Measurements from ENCODE around the gene C5orf47.

Gene C5orf47, protein sequence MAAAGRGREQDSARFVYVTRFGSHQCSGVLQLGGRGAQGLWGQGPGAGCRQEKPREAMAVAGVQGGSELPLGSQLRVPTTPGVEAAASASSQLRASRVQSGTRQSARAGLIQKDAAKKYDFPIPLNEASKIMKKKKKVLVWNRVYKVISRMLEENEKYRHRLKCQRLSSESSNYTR

DNA sequence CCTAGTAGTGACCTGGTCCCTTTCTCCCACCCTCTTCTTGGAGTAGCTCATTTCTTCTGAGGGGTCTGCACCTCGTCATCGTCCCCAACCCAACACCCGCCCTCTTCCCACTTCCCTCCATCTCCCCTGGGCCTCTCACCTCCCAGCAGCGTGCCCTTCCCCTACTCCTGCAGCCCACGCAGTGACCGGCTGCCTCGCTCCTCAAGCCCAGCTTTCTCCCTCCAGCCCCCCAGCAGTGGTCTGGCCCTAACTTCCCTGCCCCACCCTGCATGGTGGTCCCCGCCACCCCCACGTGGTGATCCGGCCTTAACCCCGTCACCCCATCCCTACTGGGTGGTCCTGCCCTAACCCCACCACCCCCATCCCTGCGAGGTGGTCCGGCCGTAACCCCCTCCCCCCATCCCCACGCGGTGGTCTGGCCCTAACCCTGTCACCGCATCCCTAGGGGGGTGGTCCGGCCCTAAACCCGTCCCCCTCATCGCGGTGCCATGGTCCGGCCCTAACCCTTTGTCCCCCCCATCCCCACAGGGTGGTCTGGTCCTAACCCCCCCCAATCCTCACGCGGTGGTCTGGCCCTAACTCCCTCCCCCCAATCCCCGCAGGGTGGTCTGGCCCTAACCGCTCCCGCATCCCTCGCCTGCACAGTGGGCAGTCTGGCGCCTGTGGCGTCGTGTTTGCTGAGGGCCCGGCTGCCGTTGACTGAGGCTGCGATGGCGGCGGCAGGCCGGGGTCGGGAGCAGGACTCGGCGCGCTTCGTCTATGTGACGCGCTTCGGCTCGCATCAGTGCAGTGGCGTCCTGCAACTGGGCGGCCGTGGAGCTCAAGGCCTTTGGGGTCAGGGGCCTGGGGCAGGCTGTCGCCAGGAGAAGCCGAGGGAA is at the start of gene C5orf47:
TSS of gene C5orf47 (plus strand) at position 617 of the 878 bp plus-strand sequence. CDS start at position 711, 94 bp downstream.
- DNase-seq, result no peak

DNA sequence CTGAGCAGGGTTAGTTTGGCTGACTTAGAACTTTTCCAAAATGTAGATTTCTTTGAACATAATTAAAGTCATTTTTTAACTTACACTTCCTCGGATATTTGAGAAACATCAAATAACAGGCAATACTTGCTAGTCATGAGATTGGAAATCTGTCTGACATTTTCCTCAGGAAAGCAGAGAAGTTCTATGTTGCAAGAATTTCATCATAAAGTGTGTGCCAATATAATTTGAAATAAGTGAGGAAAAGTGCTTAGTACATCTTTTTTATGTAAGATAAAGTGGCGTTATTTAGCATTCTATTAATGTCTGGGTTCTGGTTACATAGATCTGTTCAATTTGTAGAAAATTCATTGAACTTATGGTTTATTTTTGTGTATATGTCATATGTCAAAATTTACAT is 48.7 kb upstream of the C5orf47 start:
- no peak for DNase-seq

DNA sequence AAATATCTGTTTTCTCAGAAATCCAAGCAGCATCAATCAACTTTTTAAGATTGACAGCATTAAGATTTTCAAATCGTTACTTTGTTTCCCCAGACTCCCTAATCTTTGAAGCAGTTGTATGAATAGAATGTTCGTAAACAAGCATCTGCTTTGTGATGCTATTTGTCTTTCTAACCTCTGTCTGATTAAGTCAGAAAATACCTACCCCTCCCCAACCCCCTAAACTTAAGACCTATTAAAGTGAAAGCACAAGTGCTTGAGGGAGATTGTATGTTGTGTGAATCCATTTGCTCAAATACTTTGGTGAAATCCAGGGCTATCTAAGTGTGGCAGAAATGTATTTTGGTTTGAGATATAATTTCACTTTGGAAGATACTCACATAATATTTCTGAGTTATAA is 47.9 kb upstream of the C5orf47 start:
- no peak for DNase-seq

DNA sequence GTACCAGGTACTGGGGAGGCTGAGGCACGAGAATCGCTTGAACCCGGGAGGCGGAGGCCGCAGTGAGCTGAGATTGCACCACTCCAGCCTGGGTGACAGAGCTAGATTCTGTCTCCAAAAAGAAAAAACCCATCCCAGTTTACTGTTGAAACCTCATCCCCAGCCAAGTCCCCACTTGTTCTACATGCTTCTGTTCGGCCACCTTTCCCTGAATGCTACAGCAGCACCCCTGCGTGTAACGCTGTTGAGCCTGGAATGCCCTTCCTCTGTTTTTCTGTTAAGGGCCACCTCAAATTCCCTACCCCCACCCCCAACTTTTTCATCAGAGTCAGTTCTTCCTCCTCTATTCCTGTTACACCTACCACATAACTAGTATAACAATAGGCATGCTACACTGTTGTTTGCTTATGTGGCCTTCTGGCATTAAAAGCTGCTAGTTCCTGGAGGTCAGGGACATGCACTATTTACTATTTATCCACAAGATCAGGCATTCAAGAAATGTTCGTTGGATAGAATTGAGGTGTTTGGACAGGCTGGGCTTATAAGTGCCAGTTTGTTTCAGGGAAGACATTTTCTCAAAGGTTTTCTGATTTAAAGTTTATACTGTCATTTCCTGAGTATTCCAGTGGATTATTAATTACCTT is 47.1 kb upstream of the C5orf47 start:
- DNase-seq, result no peak

DNA sequence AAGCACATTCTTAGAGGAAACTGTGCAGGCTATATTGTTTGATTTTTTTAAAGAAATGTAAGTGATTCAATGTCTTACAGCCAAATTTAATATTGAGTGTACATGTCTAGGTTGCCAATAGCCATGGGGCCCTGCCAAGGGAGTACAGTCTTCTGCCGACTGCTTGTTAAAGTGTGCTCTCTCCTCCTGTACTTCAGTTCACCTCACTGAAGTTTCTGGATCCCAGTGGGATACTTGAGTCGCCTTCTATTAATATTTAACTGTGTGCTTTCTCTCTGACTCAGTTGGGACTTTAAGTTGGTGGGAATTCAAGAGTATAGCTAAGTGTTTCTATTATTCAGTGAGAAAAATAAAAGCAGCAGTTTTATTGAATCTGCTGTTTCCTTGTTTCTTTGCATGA is 44.5 kb upstream of the C5orf47 start:
- no peak for DNase-seq

DNA sequence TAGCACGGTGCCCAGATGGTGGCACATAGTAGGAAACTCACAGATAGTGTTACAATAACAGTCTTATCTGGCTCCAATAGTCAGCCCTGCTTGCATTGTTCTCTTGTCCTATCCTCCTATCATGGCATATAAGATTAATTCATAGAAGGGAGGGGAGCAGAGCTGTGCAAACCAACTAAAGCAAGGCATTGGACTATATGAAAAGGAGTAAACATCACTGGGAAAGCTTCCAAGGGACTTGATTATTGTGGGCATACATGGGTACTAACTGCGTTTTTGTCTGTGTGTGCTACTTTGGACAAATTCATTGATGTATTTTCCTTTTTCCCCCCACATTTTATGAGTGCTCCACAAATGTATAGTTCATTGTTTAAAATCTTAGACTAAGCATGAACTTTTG is 43.8 kb upstream of the C5orf47 start:
- DNase-seq, result no peak

DNA sequence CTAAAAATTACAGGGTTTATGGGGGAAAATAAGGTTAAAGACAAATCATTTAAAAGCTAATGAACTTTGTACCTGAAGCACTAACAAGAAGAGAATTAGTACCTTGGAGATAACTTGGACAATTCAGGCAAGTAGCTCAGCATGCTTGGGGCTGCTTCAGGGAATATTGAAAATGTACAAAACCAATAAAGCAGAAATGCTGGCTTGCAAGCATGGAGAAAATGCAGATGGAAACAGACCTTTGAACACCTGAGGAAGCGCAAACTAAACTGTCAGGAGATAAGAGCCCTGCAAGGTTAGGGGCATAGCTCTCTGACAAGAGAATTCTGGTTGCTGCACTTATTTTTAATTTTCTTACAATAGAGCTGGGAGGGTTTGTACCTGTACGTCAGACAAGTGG is 42.6 kb upstream of the C5orf47 start:
- DNase-seq, result no peak

DNA sequence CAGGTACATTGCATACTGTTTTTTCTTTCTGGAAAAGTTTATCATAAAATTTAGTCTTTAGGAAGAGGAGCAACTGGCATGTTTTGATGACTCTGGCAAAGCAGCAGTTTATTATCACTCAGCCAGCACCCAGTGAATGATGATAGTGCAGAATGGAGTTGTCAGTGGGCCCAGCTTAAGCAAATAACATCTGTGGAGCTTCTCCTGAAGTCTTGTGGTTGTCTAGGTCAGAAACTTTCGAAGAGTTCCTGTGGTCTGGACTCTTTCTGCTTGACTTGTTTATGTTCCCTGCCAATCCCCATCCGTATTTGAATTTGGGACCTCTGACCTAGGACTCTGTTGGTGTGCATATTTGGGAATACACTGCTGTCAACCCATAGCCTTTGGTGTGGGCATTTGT is 38.1 kb upstream of the C5orf47 start:
- no peak for DNase-seq

DNA sequence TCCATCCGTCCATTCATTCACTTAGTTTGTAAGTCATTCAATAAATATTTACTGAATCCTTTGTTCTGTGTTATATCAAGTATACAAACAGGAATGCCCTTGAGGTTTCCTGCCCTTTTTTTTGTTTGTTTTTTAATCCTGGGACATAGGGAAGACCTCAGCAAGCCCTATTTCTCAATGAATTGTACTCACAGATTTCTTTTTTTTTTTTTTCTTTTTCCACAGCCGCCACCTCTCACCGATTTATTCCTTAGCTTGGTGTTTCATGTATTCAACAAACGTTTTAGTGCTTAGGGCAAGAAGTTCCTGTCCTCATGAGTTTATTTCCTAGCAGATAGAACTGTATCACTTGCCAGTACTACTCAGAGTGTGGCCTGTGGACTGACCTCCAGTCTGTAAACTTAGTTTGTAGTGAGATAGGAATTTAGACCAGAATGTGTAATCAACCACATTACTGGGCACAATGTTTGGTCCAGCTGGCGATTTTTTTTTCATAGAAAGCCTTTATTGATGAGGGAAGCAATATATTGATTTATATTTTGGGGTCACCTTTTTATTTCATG is 35.4 kb upstream of the C5orf47 start:
- DNase-seq, result no peak

DNA sequence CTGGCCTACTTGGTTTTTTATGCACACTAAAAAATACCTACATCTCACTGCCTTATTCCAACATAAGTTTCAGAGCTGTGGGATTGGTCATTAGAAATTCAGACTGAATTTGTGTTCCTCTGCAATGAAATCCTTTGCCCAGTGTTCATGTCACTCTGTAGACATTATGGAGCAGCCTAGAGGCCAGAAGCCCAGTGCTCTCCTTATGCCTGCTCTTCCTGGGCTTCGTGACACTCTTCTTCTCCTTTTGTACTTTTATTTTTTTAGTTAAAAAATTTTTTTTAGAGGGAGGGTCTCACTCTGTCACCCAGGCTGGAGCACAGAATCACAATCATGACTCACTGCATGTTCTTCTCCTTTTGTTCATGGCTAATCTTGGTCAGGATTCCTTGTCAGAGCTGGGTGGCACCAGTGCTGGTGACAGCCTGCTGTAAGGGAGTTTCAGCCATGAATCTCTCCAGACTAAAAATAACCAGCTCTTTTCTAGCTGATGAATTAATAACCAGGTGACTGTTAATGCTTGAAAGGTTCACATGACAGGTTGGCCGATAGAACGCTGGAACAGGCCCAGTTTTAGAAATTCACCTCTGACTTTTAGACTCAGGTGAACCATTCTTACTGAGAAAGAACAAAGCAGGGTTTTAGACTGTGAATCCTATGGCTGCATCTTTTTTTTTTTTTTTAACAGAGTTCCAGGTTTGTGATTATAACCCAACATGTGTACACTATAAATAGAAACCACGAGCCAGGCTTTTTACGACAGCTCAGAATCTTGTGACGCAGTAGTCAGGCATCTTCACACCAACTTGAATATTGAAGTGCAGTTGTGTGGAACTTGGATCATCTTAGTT is 34.1 kb upstream of the C5orf47 start:
- DNase-seq, result no peak

DNA sequence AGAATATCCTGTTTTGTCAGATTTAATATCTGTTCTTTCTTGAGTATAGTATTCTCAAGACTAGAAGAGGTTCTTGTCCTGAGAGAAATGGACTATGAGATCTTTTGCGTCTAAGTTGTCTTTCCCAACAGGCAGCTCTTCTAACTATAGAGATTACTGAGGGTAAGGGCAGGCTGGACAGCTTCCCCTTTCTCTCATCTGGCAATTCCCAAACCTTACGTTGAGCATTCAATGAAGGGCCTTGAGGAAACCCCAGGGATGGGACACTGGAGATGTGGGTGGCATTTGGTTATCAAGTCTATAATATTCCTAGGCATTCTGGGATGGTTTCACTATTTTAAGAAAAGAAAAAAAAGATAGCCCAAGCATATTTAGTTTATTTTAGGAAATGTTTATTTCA is 28.0 kb upstream of the C5orf47 start:
- no peak for DNase-seq

DNA sequence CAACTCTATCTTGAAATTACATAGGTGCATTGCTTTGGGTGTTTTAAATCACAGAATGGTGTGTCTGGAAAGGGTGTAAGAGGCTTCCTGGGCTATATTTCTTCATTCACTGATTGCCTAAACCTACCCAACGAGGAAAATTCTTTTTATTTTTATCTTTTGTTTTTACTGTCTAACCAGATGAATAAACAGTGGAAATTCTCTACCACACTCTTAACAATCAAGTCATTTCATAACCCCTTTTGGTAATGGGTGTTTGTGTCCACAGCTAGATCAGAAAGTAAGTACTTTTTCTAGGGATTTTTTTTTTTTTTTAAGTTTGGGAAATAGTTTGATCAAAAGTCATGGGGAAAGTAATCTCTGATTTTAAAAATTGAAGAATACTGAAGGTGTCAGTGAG is 27.6 kb upstream of the C5orf47 start:
- DNase-seq, result no peak

DNA sequence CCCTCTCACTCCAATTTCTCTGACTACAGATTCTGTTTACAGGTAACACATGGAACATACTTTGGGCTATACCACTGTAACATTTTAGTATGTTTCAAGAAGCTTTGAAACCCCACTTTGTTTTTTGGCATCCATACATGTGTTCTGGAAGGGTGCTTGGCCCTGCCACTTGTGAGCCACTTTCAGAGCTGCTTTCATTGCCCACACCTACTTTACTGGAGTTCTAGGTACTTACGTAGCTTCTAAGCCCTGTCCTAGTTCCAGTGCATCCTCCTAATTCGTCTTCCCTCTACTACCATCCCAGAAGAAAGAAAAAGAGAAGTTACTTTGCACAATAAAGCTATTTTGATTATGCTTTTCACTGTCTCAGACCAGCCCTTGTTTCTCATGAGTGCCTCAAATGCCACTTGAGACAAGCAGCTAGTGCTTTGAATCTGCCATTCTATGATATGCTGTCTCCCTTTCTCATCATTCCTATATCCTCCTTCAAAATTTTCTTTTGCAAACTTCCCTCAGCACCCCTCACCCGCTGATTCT is 26.5 kb upstream of the C5orf47 start:
- no peak for DNase-seq

DNA sequence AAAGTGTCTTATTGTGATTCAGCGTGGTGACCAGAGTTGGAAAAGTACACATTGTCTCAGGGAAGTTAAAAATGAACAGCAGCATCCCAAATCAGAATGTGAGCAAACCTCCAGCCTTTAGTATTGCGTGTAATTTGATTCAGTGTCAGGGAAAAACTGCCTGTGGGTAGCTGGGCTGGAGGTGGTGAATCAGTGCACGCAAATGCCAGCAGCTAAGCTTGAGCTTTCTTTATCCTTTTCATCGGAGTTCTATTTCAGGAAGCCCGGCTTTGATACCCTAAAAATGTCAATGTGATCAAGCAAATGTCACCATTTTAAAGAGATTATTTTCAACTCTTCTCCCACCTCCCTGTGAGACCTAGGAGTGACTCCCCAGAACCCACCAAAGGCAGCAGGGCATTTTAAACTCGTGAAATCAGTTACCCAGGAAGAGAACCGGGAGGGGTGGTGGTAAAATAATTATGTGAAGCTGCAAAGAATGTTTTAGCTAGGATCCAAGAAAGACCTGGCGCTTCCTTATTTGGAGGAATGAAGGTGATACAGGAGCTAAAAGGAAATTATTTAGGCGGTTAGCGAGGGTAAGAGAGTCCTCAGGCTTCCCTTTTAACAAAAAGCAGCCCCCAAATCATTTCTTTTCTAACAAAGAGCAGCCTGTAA is 25.7 kb upstream of the C5orf47 start:
- DNase-seq, result no peak

DNA sequence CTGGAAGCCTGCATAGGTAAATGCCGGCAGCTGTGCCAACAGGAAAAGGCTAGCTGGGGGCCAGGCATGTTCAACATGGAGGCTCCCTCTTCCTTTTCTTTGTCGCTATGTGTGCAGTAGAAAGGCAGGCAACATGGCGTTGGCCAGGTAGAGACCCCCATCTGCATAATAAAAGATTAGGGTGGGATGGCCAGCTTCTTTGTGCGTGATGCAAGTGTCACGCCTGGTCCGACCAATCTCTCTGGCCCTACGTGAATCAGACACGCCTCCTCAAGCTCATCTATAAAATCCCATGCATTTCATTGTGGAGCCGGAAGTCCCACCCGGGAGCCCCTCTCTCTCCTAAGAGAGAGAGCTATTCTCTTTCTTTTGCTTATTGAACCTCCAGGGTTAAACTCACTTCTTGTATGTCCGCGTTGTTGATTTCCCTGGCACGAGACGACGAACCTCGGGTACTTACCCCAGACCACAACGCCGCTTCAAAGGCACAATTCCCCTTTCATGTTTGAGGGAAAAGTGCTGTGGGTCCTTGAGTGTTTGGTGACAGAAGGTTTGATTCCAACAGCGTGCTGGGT is 25.0 kb upstream of the C5orf47 start:
- no peak for DNase-seq

DNA sequence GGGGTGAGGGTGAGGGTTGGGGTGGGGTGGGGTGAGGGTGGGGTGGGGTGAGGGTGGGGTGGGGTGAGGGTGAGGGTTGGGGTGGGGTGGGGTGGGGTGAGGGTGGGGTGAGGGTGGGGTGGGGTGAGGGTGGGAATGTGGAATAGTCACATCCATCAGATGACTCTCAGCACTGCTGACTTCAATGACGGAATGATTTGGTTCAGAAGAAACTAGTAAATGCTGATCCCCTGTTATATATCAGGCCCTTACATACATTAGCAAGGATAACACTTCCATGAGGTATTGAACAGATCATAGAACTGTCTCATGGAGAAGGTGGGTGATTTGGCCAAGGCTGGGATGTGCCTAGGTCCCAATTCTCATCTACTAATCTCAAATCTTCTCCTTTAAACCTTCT is 24.5 kb upstream of the C5orf47 start:
- no peak for DNase-seq

DNA sequence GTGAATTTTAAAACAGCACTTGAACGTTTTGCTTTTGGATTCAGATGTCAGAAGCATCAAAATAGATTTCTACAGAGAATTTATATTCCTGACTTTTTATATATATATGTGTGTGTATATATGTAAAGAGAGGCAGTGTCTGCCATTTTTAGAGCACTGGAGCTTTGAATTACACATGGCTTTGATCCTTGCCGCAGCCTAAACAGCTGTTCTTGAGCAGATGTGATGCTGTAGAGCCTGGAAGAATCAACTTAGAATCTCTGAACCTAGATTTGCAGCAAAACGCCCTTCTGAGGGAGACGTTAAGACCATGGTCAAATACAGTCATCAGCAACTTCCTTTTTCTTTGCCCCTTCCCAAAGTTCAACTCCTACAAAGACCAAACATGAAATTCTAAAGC is 21.7 kb upstream of the C5orf47 start:
- no peak for DNase-seq

DNA sequence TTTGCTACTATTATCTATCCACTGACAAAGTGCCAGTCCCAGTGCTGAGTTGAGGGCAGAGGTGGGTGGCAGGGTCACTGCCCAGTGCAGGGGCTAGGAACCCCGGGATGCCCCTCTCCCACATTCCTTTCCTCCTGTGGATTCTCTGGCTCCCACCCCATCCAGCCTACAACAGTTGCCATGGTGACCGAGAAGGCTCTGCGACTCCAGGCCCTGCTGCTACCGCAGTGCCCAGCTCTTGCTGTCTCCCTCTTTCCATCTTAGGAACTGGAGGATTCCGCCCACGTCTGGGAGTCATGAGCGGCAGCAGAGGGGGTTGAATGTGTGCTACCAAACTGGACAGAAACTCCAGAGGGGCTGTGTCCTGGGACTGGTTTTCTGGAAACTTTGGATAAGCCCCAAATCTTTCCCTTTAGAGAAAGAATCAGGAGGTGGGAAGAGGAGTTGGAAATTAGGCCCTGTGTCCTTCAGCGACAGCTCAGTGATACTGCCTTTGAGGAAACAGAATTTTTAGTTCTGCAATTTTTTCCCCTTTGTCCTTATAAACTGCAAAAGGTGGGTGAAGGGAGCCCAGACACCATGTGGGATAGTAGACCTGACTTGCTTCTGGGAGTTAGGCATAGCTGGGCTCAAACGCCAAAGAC is 20.7 kb upstream of the C5orf47 start:
- no peak for DNase-seq

DNA sequence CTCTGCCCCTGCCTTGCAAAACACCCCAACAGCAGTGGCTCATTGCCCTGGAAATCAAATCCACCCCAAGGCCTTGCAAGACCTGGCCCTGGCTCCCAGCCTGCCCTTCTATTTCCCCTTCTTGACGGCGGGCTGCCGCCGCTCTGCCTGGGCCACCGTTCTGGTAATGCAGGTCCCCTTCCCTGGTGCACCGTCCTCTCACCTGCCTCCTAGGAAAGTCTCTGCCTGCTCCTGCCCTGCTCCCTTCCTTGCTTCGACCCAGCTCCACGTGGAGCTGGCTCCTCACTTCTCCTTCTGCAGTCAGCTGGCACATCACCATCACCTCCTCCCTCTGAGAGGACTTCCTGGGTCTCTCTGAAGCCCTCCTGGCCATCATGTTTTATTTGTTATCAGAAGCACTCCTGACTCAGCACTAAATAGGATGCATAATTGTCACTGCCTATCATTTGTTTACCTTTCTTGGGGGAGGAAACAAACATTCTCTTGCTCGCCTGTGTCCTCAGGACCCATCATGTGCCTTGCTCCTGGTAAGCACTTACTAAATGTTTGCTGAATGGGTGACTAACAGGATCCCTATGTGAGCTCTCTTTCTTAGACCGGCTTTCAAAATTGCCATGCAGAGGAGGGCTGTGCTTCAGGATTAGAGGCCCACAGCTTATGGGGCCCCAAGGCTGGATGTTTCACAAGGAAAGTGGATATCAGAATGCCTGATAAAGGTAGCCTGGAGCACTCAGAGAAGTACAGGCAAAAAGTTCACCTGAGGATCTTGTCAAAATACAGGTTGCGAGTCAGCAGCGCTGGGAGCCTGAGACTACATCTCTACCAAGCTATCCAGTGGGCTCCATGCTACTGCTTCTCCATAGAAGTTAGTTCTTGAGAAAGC is 19.6 kb upstream of the C5orf47 start:
- no peak for DNase-seq
